Endodermal cell (in vitro differentiated cells): ENCODE data around the gene PRR35. TPM values are rescaled to one million over a fixed set of nuclear protein-coding genes. Genes with fewer than 3 reads are reported as not detected.
A peak's percentile ranks its signal among the peaks of the same experiment; 100 is the strongest.

Experiments used
- DNase-seq: peaks from one replicate; pipeline ENCODE4 v3.0.0-alpha.2; 2017
- H3K27ac ChIP-seq: 2 replicates; pipeline ENCODE4 v1.5.1; 2013; ENCODE audit warnings: mild to moderate bottlenecking, low read depth, low read length, moderate library complexity
- H3K27me3 ChIP-seq: 2 replicates; pipeline ENCODE4 v1.6.1; 2013; ENCODE audit warnings: mild to moderate bottlenecking, low read length, moderate library complexity; ENCODE audit not compliant: insufficient read depth, control insufficient read depth, poor library complexity, severe bottlenecking
- H3K36me3 ChIP-seq: 2 replicates; pipeline ENCODE4 v1.7.0; 2013; ENCODE audit warnings: mild to moderate bottlenecking, low read length, moderate library complexity; ENCODE audit not compliant: control insufficient read depth, insufficient read depth
- H3K4me1 ChIP-seq: one replicate; pipeline ENCODE4 v1.7.0; 2013; ENCODE audit warnings: low read length; ENCODE audit not compliant: control insufficient read depth, insufficient read depth
- H3K4me3 ChIP-seq: 2 replicates; pipeline ENCODE4 v1.5.1; 2013; ENCODE audit warnings: mild to moderate bottlenecking, low read length, moderate library complexity
- H3K9ac ChIP-seq: 2 replicates; pipeline ENCODE4 v1.6.1; 2013; ENCODE audit warnings: mild to moderate bottlenecking, low read length, moderate library complexity; ENCODE audit not compliant: poor library complexity, severe bottlenecking; ENCODE audit errors: extremely low read depth
- H3K9me3 ChIP-seq: 2 replicates; pipeline ENCODE4 v1.6.1; 2013; ENCODE audit warnings: mild to moderate bottlenecking, low read length, moderate library complexity; ENCODE audit not compliant: control insufficient read depth
- H3K27ac Mint-ChIP-seq: 2 replicates; pipeline ENCODE4 v1.8.0; 2020; ENCODE audit warnings: mixed read lengths
- H3K27me3 Mint-ChIP-seq: 2 replicates; pipeline ENCODE4 v1.8.0; 2021; ENCODE audit warnings: mild to moderate bottlenecking, mixed read lengths; ENCODE audit not compliant: insufficient read depth
- H3K36me3 Mint-ChIP-seq: 2 replicates; pipeline ENCODE4 v1.8.0; 2020; ENCODE audit warnings: low read depth, mixed read lengths
- H3K4me1 Mint-ChIP-seq: 2 replicates; pipeline ENCODE4 v1.8.0; 2020; ENCODE audit warnings: mixed read lengths
- H3K4me3 Mint-ChIP-seq: 2 replicates; pipeline ENCODE4 v1.8.0; 2020; ENCODE audit warnings: mild to moderate bottlenecking, moderate library complexity, mixed read lengths
- H3K9me3 Mint-ChIP-seq: 2 replicates; pipeline ENCODE4 v1.8.0; 2020; ENCODE audit warnings: mild to moderate bottlenecking, mixed read lengths
- CTCF ChIP-seq: fragments of 200-600 bp; sonication (generic); conservative IDR thresholded peaks from 2 replicates; pipeline ENCODE4 v1.5.0; 2021; ENCODE audit warnings: antibody characterized with exemption, mild to moderate bottlenecking
- WGBS, 2 experiments: methylation state at CpG; one replicate each; pipeline versions ENCODE4 v1.1.5 to v1.1.7; 2013; ENCODE audit warnings: missing lambda C conversion rate in 2 of 2, mixed read lengths in 1 of 2; ENCODE audit not compliant: insufficient coverage in 1 of 2, insufficient read length in 1 of 2; 5-methylcytosine and 5-hydroxymethylcytosine counted together
- total RNA-seq, 2 donors: library from RNA; stranded (reverse); fragmentation: NEBNext Ultra II Directional in 1 of 2; extraction: Animal tissue kit (Norgen Biotek cat#: 25700) in 1 of 2; gene quantifications; 2 replicates in 1 of 2; 3 replicates in 1 of 2; pipeline ENCODE4 v1.2.1, GENCODE V29; 2021

PRR35 gene
- total RNA-seq, 2 donors from 2014 or later = 0.29 to 0.62 TPM

DNA sequence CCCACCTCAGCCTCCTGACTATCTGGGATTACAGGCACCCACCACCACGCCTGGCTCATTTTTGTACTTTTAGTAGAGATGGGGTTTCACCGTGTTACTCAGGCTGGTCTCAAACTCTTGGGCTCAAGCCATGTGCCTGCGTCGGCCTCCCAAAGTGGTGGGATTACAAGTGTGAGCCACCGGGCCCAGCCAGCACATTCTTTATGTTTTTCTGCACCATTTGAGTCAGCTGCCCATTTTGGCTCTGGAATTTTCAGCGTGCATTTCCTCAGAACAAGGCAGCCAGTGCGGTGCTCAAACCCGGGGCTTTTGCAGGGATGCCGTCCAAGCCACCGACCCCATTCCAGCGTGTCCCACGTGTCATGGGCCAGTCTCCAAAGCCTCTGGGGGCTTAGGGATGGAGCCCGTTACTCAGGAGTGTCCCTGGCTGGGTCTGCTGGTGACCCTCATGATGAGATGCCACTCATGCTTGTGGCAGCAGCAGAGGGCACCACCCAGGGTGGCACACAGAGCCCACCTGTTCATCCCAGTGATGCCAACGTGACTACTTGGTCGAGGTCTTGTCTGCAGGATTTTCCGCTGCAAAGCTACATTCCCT is 26.0 kb downstream of the PRR35 start:
- Mint-ChIP-seq H3K27me3 (peaks cover 32% of the 10 kb centered on the region), H3K36me3 (peaks cover 4% of the 10 kb centered on the region), H3K4me1 (peaks cover 9% of the 10 kb centered on the region), H3K27ac (no peak overlapping the region), H3K9me3 (no peaks in the 10 kb centered on the region), H3K4me3 (no peak overlapping the region)
- Histone ChIP-seq H3K36me3 (no peaks in the 10 kb centered on the region), H3K9me3 (no peaks in the 10 kb centered on the region), H3K4me3 (no peak overlapping the region), H3K27ac (no peak overlapping the region), H3K27me3 (peaks cover 18% of the 10 kb centered on the region), H3K9ac (no peak overlapping the region), H3K4me1 (no peaks in the 10 kb centered on the region)
- no peak for DNase-seq
- no peak for TF ChIP-seq CTCF
- WGBS, 2 experiments = 68 to 81% methylated on average over 14 to 16 of the region's 16 CpGs

DNA sequence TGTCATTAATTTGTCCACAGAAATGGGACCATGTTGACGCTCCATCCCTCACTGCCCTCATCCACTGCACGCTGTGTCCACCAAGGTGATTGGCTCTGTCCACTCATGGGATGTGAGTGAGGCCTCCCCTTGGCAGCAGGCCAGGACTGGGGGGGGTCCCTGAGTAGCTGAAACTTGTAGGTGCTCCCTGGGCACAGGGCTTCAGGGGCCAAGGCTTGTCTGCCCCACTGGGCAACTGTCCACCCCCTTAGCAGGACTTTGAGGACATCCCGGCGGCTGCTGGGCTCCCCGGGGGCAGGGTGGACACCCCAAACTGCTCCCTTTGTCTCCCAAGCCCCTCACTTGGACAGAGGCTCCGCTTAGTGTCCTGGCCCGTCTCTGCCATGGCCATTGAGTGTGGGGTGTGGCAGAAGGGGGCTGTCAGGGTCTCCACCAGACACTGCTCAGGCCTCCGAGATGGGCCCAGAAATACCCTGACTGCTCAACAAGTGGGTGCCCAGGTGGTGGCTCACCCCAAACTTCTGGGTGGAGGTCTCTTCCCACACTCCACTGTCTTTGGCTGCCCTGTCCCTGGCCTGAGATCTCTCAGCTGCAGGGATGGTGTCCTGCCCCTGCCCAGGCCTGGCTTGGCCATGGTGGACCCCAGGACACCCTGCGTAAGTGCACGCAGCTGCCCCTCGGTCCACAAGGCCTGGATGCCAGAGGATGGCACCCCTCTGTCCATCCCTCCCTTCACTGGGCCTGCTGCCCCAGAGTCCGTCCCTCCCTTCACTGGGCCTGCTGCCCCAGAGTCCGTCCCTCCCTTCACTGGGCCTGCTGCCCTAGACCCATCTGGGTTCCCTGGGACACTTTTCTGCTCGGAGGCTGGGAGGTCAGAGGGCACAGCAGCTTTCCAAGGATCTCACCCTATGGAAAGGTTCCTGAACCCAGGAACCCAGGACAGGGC is 26.7 kb downstream of the PRR35 start:
- 91 to 97% methylated on average over 9 to 14 of the region's 14 CpGs for WGBS, 2 experiments
- Histone ChIP-seq H3K27me3 (peaks cover 21% of the 10 kb centered on the region), H3K9ac (no peak overlapping the region)

GRCh38 chr16:588639-588888 is 28.4 kb downstream of the PRR35 start:
- peak overlapping the region; percentile 89 for H3K4me3 Mint-ChIP-seq
- Histone ChIP-seq H3K27ac (peak overlapping the region; percentile 93), H3K4me3 (peak overlapping the region; percentile 85), H3K27me3 (peaks cover 21% of the 10 kb centered on the region), H3K4me1 (no peaks in the 10 kb centered on the region), H3K36me3 (no peaks in the 10 kb centered on the region), H3K9ac (peak overlapping the region; percentile 87), H3K9me3 (no peaks in the 10 kb centered on the region)
- H3K9me3 Mint-ChIP-seq = no peaks in the 10 kb centered on the region
- no peak for TF ChIP-seq CTCF
- H3K27me3 Mint-ChIP-seq = peaks cover 36% of the 10 kb centered on the region
- 1 to 2% methylated on average over 17 to 21 of the region's 21 CpGs for WGBS, 2 experiments
- peaks cover 10% of the 10 kb centered on the region for H3K4me1 Mint-ChIP-seq
- peak overlapping the region; percentile 98 for H3K27ac Mint-ChIP-seq
- H3K36me3 Mint-ChIP-seq = peaks cover 4% of the 10 kb centered on the region
- DNase-seq = peak; percentile 81

More for the DNA sequence above, 26.7 kb downstream of the PRR35 start:
- peaks cover 34% of the 10 kb centered on the region for H3K27me3 Mint-ChIP-seq
- H3K36me3 Mint-ChIP-seq = peaks cover 2% of the 10 kb centered on the region
- Histone ChIP-seq H3K9me3 (no peaks in the 10 kb centered on the region), H3K36me3 (no peaks in the 10 kb centered on the region), H3K4me3 (no peak overlapping the region), H3K4me1 (no peaks in the 10 kb centered on the region), H3K27ac (no peak overlapping the region)
- DNase-seq = no peak
- H3K9me3 Mint-ChIP-seq = no peaks in the 10 kb centered on the region
- no peak for TF ChIP-seq CTCF
- peaks cover 10% of the 10 kb centered on the region for H3K4me1 Mint-ChIP-seq
- peak overlapping the region; percentile 77 for H3K27ac Mint-ChIP-seq
- H3K4me3 Mint-ChIP-seq = peak overlapping the region; percentile 89
